SHP77 treated with DMSO at 0.1 percent for 48 hours (cell line): ENCODE results near the gene HIRIP3.

Source experiments
- DNase-seq: peaks from one replicate; lab custom pipeline; 2025; lab: John Stamatoyannopoulos, UW

Gene HIRIP3

DNA sequence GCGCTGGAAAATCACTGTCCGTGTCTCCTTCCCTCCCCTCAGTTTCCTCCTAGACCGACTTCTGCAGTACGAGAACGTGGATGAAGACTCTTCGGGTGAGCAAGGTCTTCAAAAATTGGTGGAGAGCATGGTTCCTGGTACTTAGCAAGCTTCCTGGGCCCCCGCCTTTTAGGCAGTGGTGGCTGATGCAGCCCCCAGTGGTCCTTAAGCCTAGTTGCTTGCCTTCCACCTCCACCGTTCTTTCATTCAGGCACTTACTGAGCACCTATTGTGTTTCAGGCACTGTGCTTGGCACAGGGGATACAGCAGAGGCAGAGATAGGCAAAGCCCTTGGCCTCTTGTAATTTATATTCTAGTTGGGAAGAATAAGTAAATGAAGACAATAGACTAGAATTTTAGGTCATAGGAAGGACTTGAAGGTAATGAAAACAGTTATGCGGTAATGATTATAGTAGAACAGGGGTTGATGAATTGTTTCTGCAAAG is 1.4 kb upstream of the HIRIP3 start:
- no peak for DNase-seq

DNA sequence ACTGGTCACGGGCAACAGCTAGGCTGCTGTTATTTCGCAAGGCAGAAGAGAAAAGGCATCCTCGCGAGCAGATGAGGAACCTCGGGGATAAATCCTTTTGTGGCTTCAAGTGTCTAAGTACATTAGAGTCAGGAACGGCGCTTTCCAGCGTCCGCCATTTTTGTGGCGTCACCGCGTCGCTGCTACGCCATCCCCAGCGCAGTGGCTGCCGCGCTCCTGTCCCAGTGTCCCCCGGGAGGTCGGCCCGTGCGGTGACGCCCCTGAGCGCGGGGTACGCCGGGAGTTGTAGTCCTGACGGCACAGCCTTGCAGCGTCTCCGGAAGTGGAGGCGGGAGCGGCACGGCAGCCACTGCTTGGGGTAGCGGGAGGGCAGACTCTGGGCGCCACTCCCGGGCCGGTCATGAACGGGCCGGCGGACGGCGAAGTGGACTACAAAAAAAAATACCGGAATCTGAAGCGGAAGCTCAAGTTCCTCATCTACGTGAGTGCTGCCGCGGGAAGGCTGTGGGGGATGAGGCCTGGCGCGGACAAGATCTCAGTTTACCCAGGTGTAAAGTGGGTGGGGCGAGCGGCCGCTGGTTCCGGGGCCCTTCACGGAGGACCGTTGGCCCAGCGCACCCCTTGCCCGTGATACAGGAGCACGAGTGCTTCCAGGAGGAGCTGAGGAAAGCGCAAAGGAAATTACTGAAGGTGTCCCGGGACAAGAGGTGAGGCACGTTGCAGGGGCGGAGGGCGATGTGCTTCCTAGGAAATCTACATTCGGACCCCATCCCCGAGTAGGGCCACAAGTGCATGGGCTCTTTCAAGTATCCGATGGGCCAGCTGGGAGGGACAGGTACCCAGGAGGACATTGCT is 721 bp upstream of the HIRIP3 start, which contains the start of gene INO80E:
Gene INO80E, plus strand, starts transcription at position 331 of the 855 bp plus-strand sequence. Its CDS starts 70 bp downstream, at position 401.
- DNase-seq = peak; percentile 95

DNA sequence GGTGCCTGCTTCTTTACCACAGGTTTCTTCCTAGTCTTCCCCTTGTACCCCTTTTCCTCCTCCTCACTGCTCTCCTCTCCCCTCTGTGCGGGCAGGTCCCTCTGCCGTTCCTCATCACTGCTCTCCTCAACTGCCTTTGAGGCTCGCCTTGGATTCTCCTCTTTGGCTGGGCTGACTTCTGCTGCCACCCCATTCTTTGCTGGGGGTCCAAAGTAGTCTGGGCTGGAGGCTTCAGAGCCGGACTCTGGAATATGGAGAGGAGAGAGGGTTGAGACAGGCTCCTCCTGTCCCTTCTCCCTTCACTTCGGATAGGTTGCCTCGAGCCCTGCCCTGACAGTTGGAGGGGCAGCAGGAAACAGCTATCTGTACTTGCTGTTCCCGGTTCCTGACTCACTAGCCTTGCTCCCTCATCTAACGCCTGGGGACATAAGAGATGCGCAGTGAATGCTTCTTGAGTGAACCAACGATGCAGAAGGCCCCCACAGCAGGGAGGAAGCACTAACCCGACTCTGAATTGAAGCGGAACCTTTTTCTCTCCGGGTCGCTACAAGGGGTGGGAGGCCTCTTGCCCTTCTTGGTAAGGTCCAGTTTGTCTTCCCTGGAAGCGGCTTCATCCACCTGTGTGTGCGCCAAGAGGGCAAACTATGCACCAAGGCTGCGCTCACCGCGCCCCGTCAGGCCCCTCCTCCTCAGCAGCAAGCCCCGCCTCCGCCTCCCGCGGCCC is 655 bp downstream of the HIRIP3 start:
- DNase-seq = no peak

- no peak for DNase-seq
Observed at GRCh38 chr16:29993903-29994599, 1.4 kb downstream of the HIRIP3 start.

GRCh38 chr16:29993191-29993902 is 2.1 kb downstream of the HIRIP3 start:
- no peak for DNase-seq

DNA sequence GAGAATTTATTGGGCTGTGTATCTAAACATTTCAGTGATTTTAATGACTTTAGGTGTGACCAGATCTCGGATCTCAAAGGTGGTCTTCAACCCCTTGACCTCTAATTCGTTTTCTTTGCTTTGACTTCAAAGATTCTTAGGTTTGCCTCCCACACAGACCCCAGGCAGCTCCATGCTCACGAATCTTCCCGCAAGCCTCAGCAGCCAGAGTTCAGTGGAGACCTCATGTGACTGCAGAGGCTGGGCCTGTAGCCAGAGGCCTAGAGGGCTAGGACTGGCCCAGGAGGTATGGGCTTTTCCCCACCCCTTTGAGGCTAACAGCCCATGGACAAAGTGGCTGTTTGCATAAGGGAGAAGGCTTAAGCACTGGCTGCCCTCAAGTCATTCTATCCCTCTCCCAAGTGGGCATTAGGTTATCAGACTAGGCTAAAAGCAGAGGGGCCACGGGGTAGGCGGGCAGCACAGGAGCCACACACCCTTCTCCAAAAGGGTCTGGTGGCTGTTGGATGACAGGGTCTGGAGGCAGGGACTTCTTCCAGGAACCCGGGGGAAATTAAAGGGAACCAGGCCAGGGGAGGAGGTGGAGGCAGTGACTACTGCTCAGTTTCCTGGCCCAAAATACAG is 3.0 kb downstream of the HIRIP3 start:
- DNase-seq = no peak

DNA sequence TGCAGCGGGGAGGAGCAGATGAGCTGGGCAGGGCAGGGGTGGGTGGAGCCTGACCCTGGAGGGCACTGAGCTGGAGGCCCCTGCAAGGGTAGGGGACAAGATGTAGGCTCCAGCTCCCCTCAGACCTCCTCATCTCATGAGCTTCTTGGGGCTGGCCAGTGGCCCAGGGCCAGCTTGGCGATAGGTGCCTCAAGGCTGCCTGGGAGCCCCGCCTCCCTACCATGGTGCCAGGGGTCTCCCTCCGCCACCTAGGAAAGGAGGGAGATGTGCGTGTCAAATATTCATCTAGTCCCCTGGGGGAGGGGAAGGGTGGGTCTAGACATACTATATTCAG is 3.9 kb downstream of the HIRIP3 start:
- no peak for DNase-seq

DNA sequence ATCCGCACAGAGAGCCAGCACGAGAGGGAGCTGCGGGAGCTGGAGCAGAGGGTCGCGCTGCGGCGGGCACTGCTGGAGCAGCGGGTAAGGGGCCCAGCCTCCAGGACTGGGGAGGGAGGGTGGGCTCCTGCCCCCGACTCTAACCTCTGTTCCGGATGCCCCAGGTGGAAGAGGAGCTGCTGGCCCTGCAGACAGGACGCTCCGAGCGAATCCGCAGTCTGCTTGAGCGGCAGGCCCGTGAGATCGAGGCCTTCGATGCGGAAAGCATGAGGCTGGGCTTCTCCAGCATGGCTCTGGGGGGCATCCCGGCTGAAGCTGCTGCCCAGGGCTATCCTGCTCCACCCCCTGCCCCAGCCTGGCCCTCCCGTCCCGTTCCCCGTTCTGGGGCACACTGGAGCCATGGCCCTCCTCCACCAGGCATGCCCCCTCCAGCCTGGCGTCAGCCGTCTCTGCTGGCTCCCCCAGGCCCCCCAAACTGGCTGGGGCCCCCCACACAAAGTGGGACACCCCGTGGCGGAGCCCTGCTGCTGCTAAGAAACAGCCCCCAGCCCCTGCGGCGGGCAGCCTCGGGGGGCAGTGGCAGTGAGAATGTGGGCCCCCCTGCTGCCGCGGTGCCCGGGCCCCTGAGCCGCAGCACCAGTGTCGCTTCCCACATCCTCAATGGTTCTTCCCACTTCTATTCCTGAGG is 4.4 kb downstream of the HIRIP3 start:
- DNase-seq = no peak

- no peak for DNase-seq
Observed at GRCh38 chr16:29990034-29990433, 5.4 kb downstream of the HIRIP3 start.

DNA sequence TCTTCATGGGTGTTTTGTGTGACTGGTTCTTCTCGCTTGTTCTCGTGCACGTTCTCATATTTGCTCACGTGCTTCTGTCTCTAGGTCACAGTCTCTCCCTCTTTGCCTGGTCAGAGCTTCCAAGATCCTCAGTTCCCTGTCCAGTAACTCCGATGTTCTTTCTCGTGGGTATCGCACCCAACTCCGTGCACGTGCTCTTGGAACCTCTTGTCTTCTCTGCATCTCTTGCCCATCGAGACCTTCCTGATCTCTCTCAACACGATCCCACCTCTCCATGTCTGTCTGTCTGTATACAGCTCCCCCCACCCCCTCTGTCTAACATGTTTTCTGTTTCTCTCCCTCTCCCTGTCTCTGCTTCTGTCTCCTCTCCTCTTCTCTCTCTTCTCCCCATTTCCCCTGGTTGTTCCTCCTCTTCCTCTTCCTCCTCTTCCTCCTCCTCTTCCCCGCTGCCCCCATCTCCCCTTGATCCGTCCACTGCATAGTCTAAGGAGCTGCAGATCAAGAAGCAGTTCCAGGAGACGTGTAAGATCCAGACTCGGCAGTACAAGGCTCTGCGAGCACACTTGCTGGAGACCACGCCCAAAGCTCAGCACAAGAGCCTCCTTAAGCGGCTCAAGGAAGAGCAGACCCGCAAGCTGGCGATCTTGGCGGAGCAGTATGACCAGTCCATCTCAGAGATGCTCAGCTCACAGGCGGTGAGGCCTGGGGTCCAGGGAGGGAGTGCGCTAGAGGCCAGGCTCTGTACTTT is 6.1 kb downstream of the HIRIP3 start:
- no peak for DNase-seq

DNA sequence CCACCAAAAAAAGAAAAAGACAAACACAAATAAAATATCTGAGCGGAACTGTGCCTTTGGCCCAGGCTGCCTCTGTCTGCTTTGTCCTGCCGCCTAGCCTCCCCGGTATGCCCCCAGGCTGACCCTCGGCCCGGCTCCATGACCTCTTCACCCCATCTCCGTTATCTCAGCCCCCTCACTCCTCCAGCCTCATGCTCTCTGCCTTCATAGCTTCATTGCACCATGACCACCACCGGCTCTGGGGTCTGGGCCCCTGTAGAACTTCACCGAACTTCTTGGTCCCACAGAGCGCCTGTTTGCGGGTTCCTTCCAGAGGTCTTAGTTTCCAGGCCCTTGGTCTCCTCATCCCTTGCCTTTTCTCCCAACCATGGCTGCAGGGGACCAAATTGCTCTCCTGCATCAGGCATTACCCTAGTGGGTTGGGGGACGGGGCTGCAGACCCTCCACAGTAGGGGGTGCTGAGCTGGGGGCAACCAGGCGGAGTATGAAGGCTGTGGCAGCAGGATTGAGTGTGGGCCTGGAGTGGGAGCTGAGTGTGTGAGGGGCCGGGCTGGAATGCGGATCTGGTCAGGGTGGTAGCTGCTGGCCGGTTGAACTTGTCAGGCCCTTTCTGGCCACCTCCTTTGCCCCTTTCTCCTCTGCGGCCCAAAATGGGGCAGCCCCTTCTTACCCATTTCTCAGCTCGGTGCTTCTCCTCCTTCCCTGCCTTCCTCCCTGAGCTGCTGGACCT is 6.9 kb downstream of the HIRIP3 start:
- no peak for DNase-seq

GRCh38 chr16:29987371-29988085 is 7.9 kb downstream of the HIRIP3 start:
- no peak for DNase-seq

DNA sequence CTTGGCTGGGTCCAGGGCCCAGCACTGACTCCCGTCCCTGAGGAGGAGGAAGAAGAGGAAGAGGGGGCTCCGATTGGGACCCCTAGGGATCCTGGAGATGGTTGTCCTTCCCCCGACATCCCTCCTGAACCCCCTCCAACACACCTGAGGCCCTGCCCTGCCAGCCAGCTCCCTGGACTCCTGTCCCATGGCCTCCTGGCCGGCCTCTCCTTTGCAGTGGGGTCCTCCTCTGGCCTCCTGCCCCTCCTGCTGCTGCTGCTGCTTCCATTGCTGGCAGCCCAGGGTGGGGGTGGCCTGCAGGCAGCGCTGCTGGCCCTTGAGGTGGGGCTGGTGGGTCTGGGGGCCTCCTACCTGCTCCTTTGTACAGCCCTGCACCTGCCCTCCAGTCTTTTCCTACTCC is 8.5 kb downstream of the HIRIP3 start:
- DNase-seq = no peak

GRCh38 chr16:29986231-29986630 is 9.2 kb downstream of the HIRIP3 start:
- DNase-seq = no peak

DNA sequence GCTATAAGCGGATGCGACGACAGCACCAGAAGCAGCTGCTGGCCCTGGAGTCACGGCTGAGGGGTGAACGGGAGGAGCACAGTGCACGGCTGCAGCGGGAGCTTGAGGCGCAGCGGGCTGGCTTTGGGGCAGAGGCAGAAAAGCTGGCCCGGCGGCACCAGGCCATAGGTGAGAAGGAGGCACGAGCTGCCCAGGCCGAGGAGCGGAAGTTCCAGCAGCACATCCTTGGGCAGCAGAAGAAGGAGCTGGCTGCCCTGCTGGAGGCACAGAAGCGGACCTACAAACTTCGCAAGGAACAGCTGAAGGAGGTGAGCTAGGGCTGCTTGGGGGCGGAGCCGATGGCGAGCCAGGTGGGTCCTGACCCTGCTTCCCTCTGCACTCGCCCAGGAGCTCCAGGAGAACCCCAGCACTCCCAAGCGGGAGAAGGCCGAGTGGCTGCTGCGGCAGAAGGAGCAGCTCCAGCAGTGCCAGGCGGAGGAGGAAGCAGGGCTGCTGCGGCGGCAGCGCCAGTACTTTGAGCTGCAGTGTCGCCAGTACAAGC is 10.1 kb downstream of the HIRIP3 start:
- no peak for DNase-seq

- DNase-seq = no peak
Observed at GRCh38 chr16:29984764-29985147, 10.7 kb downstream of the HIRIP3 start.

GRCh38 chr16:29984137-29984763 is 11.2 kb downstream of the HIRIP3 start:
- no peak for DNase-seq
